Astrocyte (in vitro differentiated cells and primary cell): ENCODE measurements around the gene BMX. TPM values are rescaled to one million over a fixed set of nuclear protein-coding genes. Genes with fewer than 3 reads are reported as not detected.

ENCODE experiments used
- DNase-seq: peaks from one replicate; pipeline ENCODE4 v3.0.0-alpha.2; 2010; ENCODE audit warnings: low read depth
- FAIRE-seq: peaks from 2 replicates; lab custom pipeline; 2011; peaks lifted over from hg19 to GRCh38; lab: Jason Lieb, UNC
- H2AFZ ChIP-seq: 2 replicates; pipeline ENCODE4 v1.6.0; 2012; ENCODE audit warnings: low read depth, low read length, inconsistent platforms
- H3K27ac ChIP-seq: 2 replicates; pipeline ENCODE4 v1.5.1; 2011; ENCODE audit warnings: low read depth, low read length, inconsistent platforms
- H3K27me3 ChIP-seq: 2 replicates; pipeline ENCODE4 v1.6.0; 2011; ENCODE audit warnings: low read length, inconsistent platforms; ENCODE audit not compliant: insufficient read depth
- H3K36me3 ChIP-seq: 2 replicates; pipeline ENCODE4 v1.5.1; 2011; ENCODE audit warnings: low read length, inconsistent platforms; ENCODE audit not compliant: insufficient read depth
- H3K4me1 ChIP-seq: 2 replicates; pipeline ENCODE4 v1.5.1; 2011; ENCODE audit warnings: low read length, inconsistent platforms; ENCODE audit not compliant: insufficient read depth
- H3K4me2 ChIP-seq: 2 replicates; pipeline ENCODE4 v1.6.0; 2012; ENCODE audit warnings: low read length, inconsistent platforms
- H3K4me3 ChIP-seq: 2 replicates; pipeline ENCODE4 v1.5.1; 2011; ENCODE audit warnings: low read depth, mild to moderate bottlenecking, low read length, inconsistent platforms; ENCODE audit not compliant: insufficient read depth
- H3K79me2 ChIP-seq: 2 replicates; pipeline ENCODE4 v1.6.0; 2012; ENCODE audit warnings: mild to moderate bottlenecking, low read length, inconsistent platforms; ENCODE audit not compliant: insufficient read depth
- H3K9ac ChIP-seq: 2 replicates; pipeline ENCODE4 v1.6.0; 2012; ENCODE audit warnings: mild to moderate bottlenecking, low read length, inconsistent platforms
- H3K9me3 ChIP-seq: 2 replicates; pipeline ENCODE4 v1.5.1; 2012; ENCODE audit warnings: low read depth, mild to moderate bottlenecking, low read length, inconsistent platforms; ENCODE audit not compliant: insufficient read depth
- H4K20me1 ChIP-seq: 2 replicates; pipeline ENCODE4 v1.6.0; 2012; ENCODE audit warnings: low read length, inconsistent platforms; ENCODE audit not compliant: insufficient read depth
- H3K27ac Mint-ChIP-seq: one replicate; pipeline ENCODE4 v1.8.0; 2021; ENCODE audit warnings: mild to moderate bottlenecking, mixed read lengths; ENCODE audit not compliant: unreplicated experiment
- H3K27me3 Mint-ChIP-seq: one replicate; pipeline ENCODE4 v1.8.0; 2021; ENCODE audit warnings: low read depth, mixed read lengths; ENCODE audit not compliant: unreplicated experiment
- H3K36me3 Mint-ChIP-seq: one replicate; pipeline ENCODE4 v1.8.0; 2021; ENCODE audit warnings: low read depth, mixed read lengths; ENCODE audit not compliant: unreplicated experiment
- H3K4me1 Mint-ChIP-seq: one replicate; pipeline ENCODE4 v1.8.0; 2021; ENCODE audit warnings: low read depth, mixed read lengths; ENCODE audit not compliant: unreplicated experiment
- H3K4me3 Mint-ChIP-seq: one replicate; pipeline ENCODE4 v1.8.0; 2021; ENCODE audit warnings: mild to moderate bottlenecking, moderate library complexity, mixed read lengths; ENCODE audit not compliant: unreplicated experiment
- H3K9me3 Mint-ChIP-seq: one replicate; pipeline ENCODE4 v1.8.0; 2021; ENCODE audit warnings: mild to moderate bottlenecking, mixed read lengths; ENCODE audit not compliant: unreplicated experiment
- CTCF ChIP-seq: IDR thresholded peaks from 2 replicates; pipeline ENCODE4 v1.5.1; 2011; ENCODE audit warnings: low read depth, mild to moderate bottlenecking, inconsistent platforms, low read length, moderate library complexity; ENCODE audit not compliant: insufficient read depth
- EZH2 ChIP-seq: IDR thresholded peaks from 2 replicates; pipeline ENCODE4 v1.6.1; 2012; ENCODE audit warnings: mild to moderate bottlenecking, low read length, inconsistent platforms; ENCODE audit not compliant: insufficient read depth
- total RNA-seq: library from RNA; stranded (reverse); gene quantifications from 2 replicates; pipeline ENCODE4 v1.2.1, GENCODE V29; 2021

BMX gene
- total RNA-seq, 1 donor from 2014 or later: not detected

DNA sequence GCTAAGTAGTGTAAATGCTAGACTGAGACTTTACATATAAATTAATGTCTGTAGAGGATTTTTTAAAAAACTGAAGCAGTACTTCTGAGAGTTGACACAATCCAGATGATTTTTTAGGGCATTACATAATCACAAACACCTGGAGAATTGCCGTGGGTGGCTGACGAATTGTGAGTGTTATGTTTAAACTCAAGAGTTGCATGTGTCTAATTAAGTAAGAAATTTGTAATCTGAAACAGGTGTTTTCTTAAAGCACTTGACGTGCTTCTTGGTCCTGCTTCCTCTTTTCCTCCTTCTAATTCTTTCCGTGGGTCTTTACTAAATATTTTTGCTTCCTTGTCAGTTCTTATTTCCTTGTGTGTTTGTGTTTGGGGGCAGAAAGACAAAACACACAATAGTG lies 35.3 kb upstream of the BMX start:
- Histone ChIP-seq H3K4me1 (no peaks in the 10 kb centered on the region), H3K4me3 (no peak overlapping the region), H3K9ac (no peak overlapping the region), H3K79me2 (no peaks in the 10 kb centered on the region), H3K4me2 (no peak overlapping the region), H3K36me3 (no peaks in the 10 kb centered on the region), H2AFZ (no peak overlapping the region), H4K20me1 (no peaks in the 10 kb centered on the region), H3K27me3 (no peaks in the 10 kb centered on the region), H3K9me3 (no peaks in the 10 kb centered on the region), H3K27ac (no peak overlapping the region)
- H3K27me3 Mint-ChIP-seq: no peaks in the 10 kb centered on the region
- no peaks in the 10 kb centered on the region for H3K9me3 Mint-ChIP-seq
- H3K4me3 Mint-ChIP-seq: no peak overlapping the region
- TF ChIP-seq EZH2: no peak
- no peak for TF ChIP-seq CTCF
- no peaks in the 10 kb centered on the region for H3K36me3 Mint-ChIP-seq
- H3K4me1 Mint-ChIP-seq: no peaks in the 10 kb centered on the region
- H3K27ac Mint-ChIP-seq: no peak overlapping the region
- FAIRE-seq (peak; percentile 94), DNase-seq (peak; percentile 20)

DNA sequence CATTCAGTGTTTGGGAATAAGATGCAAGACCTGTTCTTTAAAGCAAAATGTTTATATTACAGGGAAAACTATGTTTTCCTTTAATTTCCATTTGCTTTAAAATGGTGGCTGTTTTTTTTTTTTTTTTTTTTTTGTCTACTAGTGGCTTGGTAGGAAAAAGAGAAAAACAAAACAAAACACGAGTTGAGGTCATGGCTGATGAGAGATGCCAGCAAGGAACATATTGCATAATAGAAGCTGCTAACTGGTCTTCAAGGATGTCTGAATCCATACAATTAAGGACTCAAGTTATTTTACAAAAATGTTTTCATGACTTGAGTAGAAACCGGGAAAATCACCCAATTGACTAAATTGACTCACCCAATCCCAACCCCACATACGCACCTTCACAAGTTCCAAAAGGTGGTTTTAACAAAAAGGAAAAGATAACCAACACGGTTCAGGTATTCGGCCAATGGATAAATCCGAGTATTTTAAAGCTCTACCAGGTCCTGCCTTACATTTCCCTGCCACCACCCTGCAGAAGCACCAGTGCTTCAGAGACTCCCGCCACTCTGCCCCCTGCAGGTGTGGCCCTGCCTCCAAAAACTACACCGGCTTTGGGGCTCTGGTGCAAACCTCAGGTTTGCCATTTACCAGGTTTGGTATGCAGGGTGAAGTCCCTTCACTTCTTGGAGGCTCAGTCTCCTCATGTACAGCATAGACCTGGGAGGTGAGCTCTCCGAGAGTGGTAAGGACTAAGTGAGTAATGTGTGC lies 34.5 kb upstream of the BMX start:
- no peak overlapping the region for H3K4me2 ChIP-seq
- no peak for TF ChIP-seq CTCF
- TF ChIP-seq EZH2: no peak
- peak; percentile 92 for FAIRE-seq

GRCh38 chrX:15468036-15468435 lies 32.6 kb upstream of the BMX start:
- H3K79me2 ChIP-seq: no peaks in the 10 kb centered on the region
- Mint-ChIP-seq H3K4me1 (no peaks in the 10 kb centered on the region), H3K9me3 (no peaks in the 10 kb centered on the region), H3K4me3 (no peak overlapping the region), H3K36me3 (no peaks in the 10 kb centered on the region), H3K27ac (no peak overlapping the region), H3K27me3 (no peaks in the 10 kb centered on the region)
- no peaks in the 10 kb centered on the region for H3K27me3 ChIP-seq
- H3K36me3 ChIP-seq: no peaks in the 10 kb centered on the region
- H3K4me1 ChIP-seq: no peaks in the 10 kb centered on the region
- H2AFZ ChIP-seq: no peak overlapping the region
- no peaks in the 10 kb centered on the region for H3K9me3 ChIP-seq
- H3K9ac ChIP-seq: no peak overlapping the region
- H4K20me1 ChIP-seq: no peaks in the 10 kb centered on the region
- TF ChIP-seq CTCF: peak; percentile 40
- TF ChIP-seq EZH2: no peak
- H3K27ac ChIP-seq: no peak overlapping the region
- H3K4me3 ChIP-seq: no peak overlapping the region
- DNase-seq: peak; percentile 27
- no peak overlapping the region for H3K4me2 ChIP-seq
- FAIRE-seq: peak; percentile 100

More for the DNA sequence above, 34.5 kb upstream of the BMX start:
- no peaks in the 10 kb centered on the region for H3K9me3 Mint-ChIP-seq
- H3K27ac Mint-ChIP-seq: no peak overlapping the region
- Histone ChIP-seq H2AFZ (no peak overlapping the region), H3K27me3 (no peaks in the 10 kb centered on the region), H3K9ac (no peak overlapping the region), H3K27ac (no peak overlapping the region), H3K36me3 (no peaks in the 10 kb centered on the region), H3K4me1 (no peaks in the 10 kb centered on the region), H3K79me2 (no peaks in the 10 kb centered on the region), H4K20me1 (no peaks in the 10 kb centered on the region), H3K9me3 (no peaks in the 10 kb centered on the region), H3K4me3 (no peak overlapping the region)
- H3K4me1 Mint-ChIP-seq: no peaks in the 10 kb centered on the region
- H3K4me3 Mint-ChIP-seq: no peak overlapping the region
- H3K36me3 Mint-ChIP-seq: no peaks in the 10 kb centered on the region
- no peak for DNase-seq
- no peaks in the 10 kb centered on the region for H3K27me3 Mint-ChIP-seq
